HuH-7 (cell line): ENCODE results near the gene ZNF24.
A peak's percentile ranks its signal among the peaks of the same experiment; 100 is the strongest.

ENCODE experiments used
- DNase-seq: peaks from one replicate; pipeline ENCODE4 v3.0.0; 2011; ENCODE audit warnings: low spot score

Gene ZNF24

GRCh38 chr18:35296060-35296459 lies 48.2 kb downstream of the ZNF24 start:
- no peak for DNase-seq

- no peak for DNase-seq
Observed at GRCh38 chr18:35291166-35291565, 53.1 kb downstream of the ZNF24 start.

- peak; percentile 82 for DNase-seq
Observed at GRCh38 chr18:35290094-35290735, 54.0 kb downstream of the ZNF24 start, which contains the start of gene ZSCAN30. ZSCAN30 (minus strand) TSS chr18:35290229; CDS start chr18:35264352, 25,877 bp downstream.

GRCh38 chr18:35289727-35290093 lies 54.5 kb downstream of the ZNF24 start:
- peak; percentile 15 for DNase-seq

DNA sequence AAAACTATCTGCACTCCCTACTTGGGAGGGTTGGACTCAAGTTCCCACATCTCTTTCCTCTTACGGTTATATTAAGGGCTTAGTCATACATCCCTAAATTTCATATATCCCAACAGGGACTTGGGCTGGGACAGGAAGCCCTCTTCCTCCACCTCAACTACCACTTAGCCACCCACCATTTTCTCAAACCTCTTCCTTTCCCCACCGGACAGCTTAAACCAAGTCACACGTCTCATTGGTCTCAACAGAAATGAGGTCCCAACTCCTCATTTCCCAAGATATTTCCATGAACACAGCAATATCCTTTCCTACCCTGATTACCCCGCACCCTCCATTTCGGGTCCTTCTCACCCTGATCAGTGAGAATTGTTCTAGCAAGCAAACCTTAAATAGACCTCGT lies 54.9 kb downstream of the ZNF24 start:
- DNase-seq: no peak

- no peak for DNase-seq
Observed at GRCh38 chr18:35284841-35285240, 59.4 kb downstream of the ZNF24 start.

DNA sequence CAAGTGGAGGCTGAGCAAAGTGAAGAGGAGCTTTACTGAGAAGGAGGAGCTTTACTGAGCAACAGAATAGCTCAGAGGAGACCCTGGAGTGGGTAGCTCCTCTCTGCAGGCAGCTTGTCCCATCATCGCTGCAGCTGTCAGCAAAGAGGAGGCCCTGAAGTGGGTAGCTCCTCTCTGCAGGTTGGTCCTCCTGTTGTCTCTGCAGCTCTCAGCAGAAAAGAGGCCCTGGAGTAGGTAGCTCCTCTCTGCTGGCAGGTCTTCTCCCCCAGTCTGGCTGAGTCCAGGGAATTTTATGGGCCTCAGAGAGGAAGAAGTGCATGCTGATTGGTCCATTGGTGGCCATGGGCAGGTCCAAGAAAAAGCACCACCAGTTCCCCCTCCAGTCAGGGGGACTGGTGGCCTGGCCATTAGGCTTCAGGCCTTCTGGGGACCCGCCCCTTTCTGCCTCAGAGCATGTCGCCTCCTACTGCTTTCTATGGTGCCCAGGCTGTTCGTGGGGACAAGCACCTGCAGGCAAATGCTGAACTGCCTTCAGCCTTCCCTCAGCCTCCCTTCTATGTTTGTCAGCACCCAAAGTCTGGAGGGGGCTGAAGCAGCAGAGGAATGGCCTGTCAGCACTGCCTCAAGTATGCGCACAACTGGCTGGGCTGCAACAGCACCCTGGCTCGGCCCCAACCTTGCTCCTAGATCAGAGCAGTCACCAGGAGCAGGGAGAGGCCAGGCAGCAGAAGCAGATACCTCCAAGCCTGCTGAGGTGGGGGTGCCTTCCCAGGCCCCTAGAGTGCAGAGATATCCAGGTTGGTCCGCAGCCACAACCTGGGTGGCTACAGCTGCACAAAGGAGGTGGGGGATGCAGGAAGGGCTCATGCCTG lies 60.1 kb downstream of the ZNF24 start:
- DNase-seq: no peak

GRCh38 chr18:35282353-35282752 lies 61.9 kb downstream of the ZNF24 start:
- no peak for DNase-seq
